GM19043 (cell line): Measurements from ENCODE around the gene TRPM4.
"Not testable (repeated sequence)": the region's sequence is repeated elsewhere in the genome, so short reads cannot be mapped to it uniquely, and the experiment has no call there.

Experiments
- ATAC-seq: cut with Tn5 transposase; IDR thresholded peaks from one replicate; pipeline ENCODE4 v1.9.1; 2021; ENCODE audit warnings: low read depth; ENCODE audit not compliant: unreplicated experiment

The TRPM4 gene

GRCh38 chr19:49223472-49223871, 65.9 kb downstream of the TRPM4 start:
- ATAC-seq = no peak

GRCh38 chr19:49224441-49224840, 66.8 kb downstream of the TRPM4 start:
- not testable (repeated sequence) for ATAC-seq

- no peak for ATAC-seq
Observed at GRCh38 chr19:49224879-49225278, 67.3 kb downstream of the TRPM4 start.

DNA sequence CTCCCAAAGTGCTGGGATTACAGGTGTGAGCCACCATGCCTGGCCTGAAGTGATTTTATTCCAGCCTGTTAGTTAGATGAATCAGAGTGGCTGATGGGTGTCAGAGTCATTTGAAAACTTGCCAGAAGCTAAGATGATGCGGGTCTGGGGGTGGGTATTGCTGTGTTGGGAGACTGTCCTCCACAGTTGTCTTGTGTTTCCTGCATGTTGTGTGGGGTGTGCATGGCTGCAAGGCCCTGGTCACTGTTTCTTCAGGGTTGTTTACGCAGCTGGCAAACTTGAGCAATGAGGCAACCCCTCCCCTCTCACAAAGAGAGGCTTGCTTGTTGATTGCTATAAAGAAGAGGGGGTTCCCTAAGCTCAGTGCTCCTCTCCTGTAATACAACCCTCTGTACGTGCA, 71.8 kb downstream of the TRPM4 start:
- no peak for ATAC-seq

GRCh38 chr19:49231389-49231788, 73.8 kb downstream of the TRPM4 start:
- no peak for ATAC-seq

GRCh38 chr19:49231804-49232203, 74.2 kb downstream of the TRPM4 start:
- ATAC-seq = no peak

GRCh38 chr19:49233163-49233562, 75.6 kb downstream of the TRPM4 start:
- ATAC-seq = no peak

DNA sequence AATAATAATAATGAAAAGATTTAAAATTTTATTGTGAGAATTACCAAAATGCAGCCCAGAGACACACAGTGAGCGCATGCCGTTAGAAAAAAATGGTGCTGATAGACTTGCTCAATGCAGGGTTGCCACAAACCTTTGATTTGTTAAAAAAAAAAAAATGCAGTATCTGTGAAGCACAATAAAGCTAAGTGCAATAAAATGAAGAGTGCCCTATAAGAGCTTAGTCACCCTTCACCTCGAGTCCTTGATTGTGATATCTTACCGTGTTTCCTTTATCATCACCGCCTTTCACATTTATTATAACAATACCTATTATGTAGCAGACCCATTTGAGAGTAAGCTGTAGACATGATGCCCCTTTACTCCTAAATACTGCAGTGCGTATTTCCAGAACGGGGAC, 84.2 kb downstream of the TRPM4 start:
- no peak for ATAC-seq

DNA sequence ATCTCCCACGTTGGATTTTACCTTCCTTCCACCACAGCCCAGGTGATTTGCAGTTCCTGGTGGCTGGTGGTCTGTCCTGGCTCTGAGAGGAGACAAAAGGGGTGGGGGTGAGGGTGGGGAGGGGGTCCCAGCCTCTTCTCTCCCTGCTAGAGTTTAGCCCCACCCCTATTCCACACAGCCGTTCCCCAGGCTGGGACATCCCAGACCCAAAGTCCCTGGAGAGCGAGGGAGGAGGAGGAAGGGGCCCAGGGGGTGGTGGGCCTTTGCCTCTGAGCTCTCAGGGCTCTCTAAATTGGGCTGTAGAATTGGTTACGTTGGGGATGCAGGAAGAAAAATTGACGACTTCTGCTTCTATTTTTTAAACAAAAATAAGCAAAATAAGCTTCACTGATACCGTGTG, 85.5 kb downstream of the TRPM4 start:
- ATAC-seq = no peak

GRCh38 chr19:49243726-49244125, 86.1 kb downstream of the TRPM4 start:
- ATAC-seq = no peak

GRCh38 chr19:49244256-49244655, 86.7 kb downstream of the TRPM4 start:
- no peak for ATAC-seq

GRCh38 chr19:49247676-49248075, 90.1 kb downstream of the TRPM4 start:
- ATAC-seq = no peak

- no peak for ATAC-seq
Observed at GRCh38 chr19:49249933-49250332, 92.3 kb downstream of the TRPM4 start.

GRCh38 chr19:49255674-49256073, 98.1 kb downstream of the TRPM4 start:
- ATAC-seq = no peak

DNA sequence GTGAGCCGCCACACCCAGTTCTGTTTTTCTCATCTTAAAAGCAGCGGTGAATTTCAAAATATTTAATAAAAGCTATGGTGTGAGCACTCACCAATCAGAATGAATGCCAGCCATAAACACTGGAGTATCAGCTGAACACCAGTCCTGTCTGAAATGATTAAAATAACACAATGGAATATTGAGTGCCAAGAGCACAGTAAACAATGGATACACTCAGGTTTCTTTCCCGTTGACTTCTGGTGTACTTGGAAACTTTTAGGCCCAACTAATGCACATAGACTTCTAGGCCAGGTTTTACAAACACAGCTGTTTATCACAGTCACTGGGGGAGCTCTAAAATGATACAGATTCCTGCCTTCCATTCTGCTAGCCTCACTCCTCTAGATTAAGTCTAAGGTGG, 99.1 kb downstream of the TRPM4 start:
- no peak for ATAC-seq
